ENCODE results near the gene NLGN4X. TPM values are rescaled to one million over a fixed set of nuclear protein-coding genes. Genes with fewer than 3 reads are reported as not detected.

The NLGN4X gene
- total RNA-seq, 4 donors from 2014 or later, result 6.2 to 42.5 (median 11.8) TPM

- Histone ChIP-seq H3K36me3 (no peaks in the 10 kb centered on the region), H3K4me3 (no peak overlapping the region), H3K4me1 (no peaks in the 10 kb centered on the region), H3K27me3 (no peaks in the 10 kb centered on the region), H3K27ac (no peak overlapping the region), H3K9me3 (no peaks in the 10 kb centered on the region)
- no peak for TF ChIP-seq POLR2A (IDR thresholded peaks at IDR 0.05)
- TF ChIP-seq, protein P1, sequence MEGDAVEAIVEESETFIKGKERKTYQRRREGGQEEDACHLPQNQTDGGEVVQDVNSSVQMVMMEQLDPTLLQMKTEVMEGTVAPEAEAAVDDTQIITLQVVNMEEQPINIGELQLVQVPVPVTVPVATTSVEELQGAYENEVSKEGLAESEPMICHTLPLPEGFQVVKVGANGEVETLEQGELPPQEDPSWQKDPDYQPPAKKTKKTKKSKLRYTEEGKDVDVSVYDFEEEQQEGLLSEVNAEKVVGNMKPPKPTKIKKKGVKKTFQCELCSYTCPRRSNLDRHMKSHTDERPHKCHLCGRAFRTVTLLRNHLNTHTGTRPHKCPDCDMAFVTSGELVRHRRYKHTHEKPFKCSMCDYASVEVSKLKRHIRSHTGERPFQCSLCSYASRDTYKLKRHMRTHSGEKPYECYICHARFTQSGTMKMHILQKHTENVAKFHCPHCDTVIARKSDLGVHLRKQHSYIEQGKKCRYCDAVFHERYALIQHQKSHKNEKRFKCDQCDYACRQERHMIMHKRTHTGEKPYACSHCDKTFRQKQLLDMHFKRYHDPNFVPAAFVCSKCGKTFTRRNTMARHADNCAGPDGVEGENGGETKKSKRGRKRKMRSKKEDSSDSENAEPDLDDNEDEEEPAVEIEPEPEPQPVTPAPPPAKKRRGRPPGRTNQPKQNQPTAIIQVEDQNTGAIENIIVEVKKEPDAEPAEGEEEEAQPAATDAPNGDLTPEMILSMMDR (IDR thresholded peaks at IDR 0.05), result no peak
- no peak for DNase-seq
- intact Hi-C loops (cut with DNase I; ENCODE audit: low total_unique reads), result no loop called here
Measured at GRCh38 chrX:5852941-5853340, 375.7 kb downstream of the NLGN4X start.

DNA sequence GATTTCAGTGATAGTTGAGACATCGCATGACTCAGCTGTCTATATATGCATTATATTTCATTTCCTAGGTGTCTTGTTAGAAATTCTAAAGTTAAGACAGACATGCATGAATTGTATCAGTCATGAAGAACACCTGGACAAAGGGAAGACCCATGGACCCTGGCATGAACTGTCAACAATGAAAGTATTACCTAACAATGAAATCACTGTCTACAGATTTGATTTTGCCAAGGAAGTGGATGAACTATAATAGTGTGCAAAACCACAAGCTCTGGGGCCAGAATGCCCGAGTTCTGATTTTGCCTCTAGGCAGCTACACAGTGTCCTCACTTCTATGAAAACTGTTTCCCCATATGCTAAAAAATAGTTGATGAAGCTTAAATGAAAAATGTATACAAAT is 386.1 kb downstream of the NLGN4X start:
- Histone ChIP-seq H3K4me3 (no peak overlapping the region), H3K36me3 (no peaks in the 10 kb centered on the region), H3K27ac (no peak overlapping the region), H3K27me3 (no peaks in the 10 kb centered on the region), H3K4me1 (no peaks in the 10 kb centered on the region), H3K9me3 (no peaks in the 10 kb centered on the region)
- intact Hi-C loops (cut with DNase I; ENCODE audit: low total_unique reads), result no loop called here
- TF ChIP-seq POLR2A (IDR thresholded peaks at IDR 0.05), result no peak
- TF ChIP-seq, protein P1 (IDR thresholded peaks at IDR 0.05), result no peak
- no peak for DNase-seq

Small RNAs within 50 kb of the gene (small RNA-seq; reads per million reads assigned to genes)
- gene RF00322, result not detected

Measured in uterus (tissue), 4 donors.